Osteocyte (in vitro differentiated cells): ENCODE results near the gene CORO1C. TPM values are rescaled to one million over a fixed set of nuclear protein-coding genes. Genes with fewer than 3 reads are reported as not detected.

Source experiments
- DNase-seq: peaks from one replicate; pipeline ENCODE4 v3.0.0; 2021; ENCODE audit warnings: mixed read lengths; ENCODE audit not compliant: unreplicated experiment; ENCODE audit errors: extremely low spot score
- H3K27ac Mint-ChIP-seq: one replicate; pipeline ENCODE4 v1.8.0; 2021; ENCODE audit warnings: mild to moderate bottlenecking, mixed read lengths; ENCODE audit not compliant: unreplicated experiment
- H3K27me3 Mint-ChIP-seq: one replicate; pipeline ENCODE4 v1.8.0; 2021; ENCODE audit warnings: mixed read lengths; ENCODE audit not compliant: unreplicated experiment
- H3K36me3 Mint-ChIP-seq: one replicate; pipeline ENCODE4 v1.8.0; 2021; ENCODE audit warnings: mixed read lengths; ENCODE audit not compliant: unreplicated experiment
- H3K4me1 Mint-ChIP-seq: one replicate; pipeline ENCODE4 v1.8.0; 2021; ENCODE audit warnings: mixed read lengths; ENCODE audit not compliant: unreplicated experiment
- H3K4me3 Mint-ChIP-seq: one replicate; pipeline ENCODE4 v1.8.0; 2021; ENCODE audit warnings: mild to moderate bottlenecking, moderate library complexity, mixed read lengths; ENCODE audit not compliant: unreplicated experiment
- H3K9me3 Mint-ChIP-seq: one replicate; pipeline ENCODE4 v1.8.0; 2021; ENCODE audit warnings: mixed read lengths; ENCODE audit not compliant: unreplicated experiment
- total RNA-seq: library from RNA; stranded (reverse); gene quantifications from 2 replicates; pipeline ENCODE4 v1.2.1, GENCODE V29; 2021
- TF ChIP-seq, protein P1 (sequence below): fragments of 200-600 bp; sonication (generic); IDR thresholded peaks from 2 replicates; pipeline ENCODE4 v1.5.0; 2021; ENCODE audit warnings: antibody characterized with exemption, mild to moderate bottlenecking, moderate library complexity

CORO1C gene
- total RNA-seq, 1 donor from 2014 or later = 234 TPM

DNA sequence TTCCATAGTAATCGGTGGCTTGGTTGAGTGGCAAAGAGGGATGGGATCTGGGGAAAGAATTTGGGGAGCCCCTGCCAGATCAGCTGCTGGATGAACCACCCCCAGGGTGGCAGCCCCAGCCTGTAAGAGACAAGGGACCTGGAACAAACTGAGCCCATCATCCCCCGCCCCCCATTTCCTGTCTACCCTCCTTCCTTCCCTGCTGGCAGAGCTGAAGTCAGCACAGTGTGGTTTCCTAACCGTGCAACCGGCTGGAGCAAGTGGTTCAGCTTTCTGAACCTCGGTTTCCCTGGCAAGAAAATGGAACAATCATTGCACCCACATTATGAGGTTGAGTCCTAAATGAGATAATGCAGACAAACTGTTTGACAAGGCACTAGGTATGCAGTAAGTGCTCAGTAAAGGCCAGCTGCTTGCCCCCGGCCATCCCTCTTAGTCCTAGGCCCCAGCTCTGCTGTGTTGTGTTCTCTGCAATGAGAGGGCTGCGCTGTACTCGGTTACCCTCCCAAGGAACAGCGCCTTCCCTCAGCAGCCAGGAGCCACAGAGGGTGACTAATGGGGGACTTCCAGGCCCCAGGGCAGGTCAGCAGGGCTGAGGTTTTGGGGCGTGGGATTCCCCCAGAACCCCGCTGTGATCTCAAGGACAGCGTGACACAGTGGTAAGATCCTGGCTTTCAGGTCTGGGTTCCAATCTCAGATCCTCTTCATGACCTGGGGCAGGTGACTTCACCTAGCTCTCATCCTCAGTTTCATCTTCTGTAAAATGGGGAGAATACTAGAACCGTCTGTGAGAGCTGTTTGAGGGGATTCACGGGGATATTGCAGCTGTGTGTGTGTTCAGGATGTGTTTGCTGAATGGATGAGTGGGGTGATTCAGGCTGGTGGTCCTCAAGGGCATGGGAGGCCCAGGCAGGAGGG is 114.1 kb downstream of the CORO1C start:
- Mint-ChIP-seq H3K9me3 (no peaks in the 10 kb centered on the region), H3K27ac (peak overlapping the region; percentile 41), H3K36me3 (peaks cover 1% of the 10 kb centered on the region), H3K4me1 (peaks cover 27% of the 10 kb centered on the region), H3K27me3 (no peaks in the 10 kb centered on the region), H3K4me3 (no peak overlapping the region)
- DNase-seq = no peak
- TF ChIP-seq, protein P1, sequence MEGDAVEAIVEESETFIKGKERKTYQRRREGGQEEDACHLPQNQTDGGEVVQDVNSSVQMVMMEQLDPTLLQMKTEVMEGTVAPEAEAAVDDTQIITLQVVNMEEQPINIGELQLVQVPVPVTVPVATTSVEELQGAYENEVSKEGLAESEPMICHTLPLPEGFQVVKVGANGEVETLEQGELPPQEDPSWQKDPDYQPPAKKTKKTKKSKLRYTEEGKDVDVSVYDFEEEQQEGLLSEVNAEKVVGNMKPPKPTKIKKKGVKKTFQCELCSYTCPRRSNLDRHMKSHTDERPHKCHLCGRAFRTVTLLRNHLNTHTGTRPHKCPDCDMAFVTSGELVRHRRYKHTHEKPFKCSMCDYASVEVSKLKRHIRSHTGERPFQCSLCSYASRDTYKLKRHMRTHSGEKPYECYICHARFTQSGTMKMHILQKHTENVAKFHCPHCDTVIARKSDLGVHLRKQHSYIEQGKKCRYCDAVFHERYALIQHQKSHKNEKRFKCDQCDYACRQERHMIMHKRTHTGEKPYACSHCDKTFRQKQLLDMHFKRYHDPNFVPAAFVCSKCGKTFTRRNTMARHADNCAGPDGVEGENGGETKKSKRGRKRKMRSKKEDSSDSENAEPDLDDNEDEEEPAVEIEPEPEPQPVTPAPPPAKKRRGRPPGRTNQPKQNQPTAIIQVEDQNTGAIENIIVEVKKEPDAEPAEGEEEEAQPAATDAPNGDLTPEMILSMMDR = no peak

DNA sequence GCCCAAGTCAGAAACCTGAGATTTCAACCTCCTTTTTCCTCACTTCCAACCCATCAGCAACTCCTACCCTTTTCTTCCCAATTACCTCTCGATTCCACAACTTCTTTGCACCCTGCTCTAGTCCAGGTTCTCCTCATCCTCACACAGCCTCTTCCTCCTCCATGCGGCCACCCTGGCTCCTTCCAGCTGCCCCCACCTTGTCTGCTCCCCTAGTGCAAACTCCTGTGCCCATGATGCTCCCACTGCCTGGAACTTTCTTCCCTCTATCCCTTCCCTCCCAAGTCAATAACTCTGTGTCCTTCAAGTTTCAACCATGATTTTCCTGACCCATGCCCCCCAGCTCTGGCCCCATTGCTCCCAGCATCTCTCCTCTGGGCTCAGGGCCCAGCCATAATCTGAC is 115.0 kb downstream of the CORO1C start:
- TF ChIP-seq, protein P1 = no peak
- Mint-ChIP-seq H3K4me3 (no peak overlapping the region), H3K27ac (peak overlapping the region; percentile 41), H3K27me3 (no peaks in the 10 kb centered on the region), H3K9me3 (no peaks in the 10 kb centered on the region), H3K36me3 (peaks cover 1% of the 10 kb centered on the region), H3K4me1 (peaks cover 34% of the 10 kb centered on the region)
- DNase-seq = no peak

DNA sequence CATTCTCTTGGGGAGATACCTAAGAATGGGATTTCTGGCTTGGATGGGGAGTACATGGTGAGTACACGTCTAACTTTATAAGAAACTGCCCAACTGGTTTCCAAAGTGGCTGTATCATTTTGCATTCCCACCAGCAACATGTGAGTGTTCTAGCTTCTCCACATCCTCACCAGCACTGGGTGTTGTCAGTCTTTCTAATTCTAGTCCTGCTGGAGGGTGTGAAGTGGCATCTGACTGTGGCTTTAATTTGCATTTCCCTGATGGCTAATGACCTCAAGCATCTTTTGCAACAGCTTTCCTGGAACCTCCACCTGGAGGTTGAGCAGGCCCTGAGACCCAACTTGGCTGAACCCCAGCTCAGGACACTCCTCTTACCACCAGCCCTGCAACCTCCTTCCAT is 115.4 kb downstream of the CORO1C start:
- peaks cover 39% of the 10 kb centered on the region for H3K4me1 Mint-ChIP-seq
- no peaks in the 10 kb centered on the region for H3K27me3 Mint-ChIP-seq
- no peak overlapping the region for H3K4me3 Mint-ChIP-seq
- no peaks in the 10 kb centered on the region for H3K9me3 Mint-ChIP-seq
- TF ChIP-seq, protein P1 = no peak
- peaks cover 1% of the 10 kb centered on the region for H3K36me3 Mint-ChIP-seq
- no peak overlapping the region for H3K27ac Mint-ChIP-seq
- DNase-seq = no peak

DNA sequence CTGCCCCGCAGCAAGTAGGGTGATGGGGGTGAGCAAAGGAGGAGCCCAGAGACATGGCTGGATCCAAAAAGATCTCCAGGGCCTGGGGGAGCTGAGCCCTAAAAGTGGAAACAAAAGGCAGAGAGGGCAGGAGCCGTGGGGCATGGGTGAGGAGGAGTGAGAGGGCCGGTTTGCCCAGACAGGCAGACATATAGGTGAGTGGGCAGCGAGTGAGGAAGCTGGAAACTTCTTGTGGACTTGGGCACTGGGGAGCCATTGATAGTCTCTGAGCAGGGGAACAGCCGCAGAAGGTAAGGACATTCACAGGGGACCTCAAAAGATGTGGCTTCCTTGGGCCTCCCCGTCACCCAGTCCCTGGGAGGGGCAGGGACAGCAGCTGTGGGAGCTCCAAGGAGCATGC is 116.7 kb downstream of the CORO1C start:
- Mint-ChIP-seq H3K27me3 (no peaks in the 10 kb centered on the region), H3K27ac (no peak overlapping the region), H3K9me3 (no peaks in the 10 kb centered on the region), H3K4me3 (no peak overlapping the region), H3K4me1 (peaks cover 50% of the 10 kb centered on the region), H3K36me3 (peaks cover 1% of the 10 kb centered on the region)
- TF ChIP-seq, protein P1 = no peak
- no peak for DNase-seq

DNA sequence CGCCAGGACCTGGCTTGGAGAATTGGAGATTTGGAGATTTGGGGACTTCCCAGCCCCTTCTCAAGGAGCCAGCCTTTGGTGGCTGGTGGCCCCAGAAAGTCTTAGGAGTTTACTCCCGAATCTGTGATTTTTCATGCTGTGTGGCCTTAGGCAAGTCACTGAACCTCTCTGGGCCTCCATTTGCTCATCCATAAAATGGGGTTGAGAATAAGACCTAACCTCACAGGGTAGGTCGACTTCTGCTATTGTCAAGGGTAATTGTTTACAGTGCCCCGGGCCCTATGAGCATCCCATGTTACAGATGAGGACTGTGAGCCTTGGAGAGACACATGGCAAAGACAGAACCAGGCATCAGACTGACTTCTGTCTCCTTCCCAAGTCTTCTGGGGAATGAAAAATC is 117.3 kb downstream of the CORO1C start:
- DNase-seq = no peak
- H3K36me3 Mint-ChIP-seq = peaks cover 1% of the 10 kb centered on the region
- TF ChIP-seq, protein P1 = no peak
- H3K4me3 Mint-ChIP-seq = no peak overlapping the region
- no peak overlapping the region for H3K27ac Mint-ChIP-seq
- no peaks in the 10 kb centered on the region for H3K9me3 Mint-ChIP-seq
- H3K4me1 Mint-ChIP-seq = peaks cover 56% of the 10 kb centered on the region
- no peaks in the 10 kb centered on the region for H3K27me3 Mint-ChIP-seq
